ENCODE measurements around the gene HOXC11.

GRCh38 chr12:53991077-53991460, 18.1 kb downstream of the HOXC11 start:
- no peak for TF ChIP-seq POLR2A (IDR thresholded peaks at IDR 0.05)
- no peak for TF ChIP-seq CTCF (IDR thresholded peaks at IDR 0.05)
- TF ChIP-seq POLR2AphosphoS5 (IDR thresholded peaks at IDR 0.05), result no peak

Data from transverse colon (tissue), 4 donors.